PC-9 (cell line): Measurements from ENCODE around the gene EXD2. TPM values are rescaled to one million over a fixed set of nuclear protein-coding genes. Genes with fewer than 3 reads are reported as not detected.

Experiments
- BruUV-seq: library from RNA; stranded (reverse); fragments of 400-500 nt; replicated peaks from 2 replicates; lab custom pipeline; 2021; lab: Mats Ljungman, UMichigan
- CTCF ChIA-PET: fragments of 300-600 bp; sonication (Branson Sonifier 250); formaldehyde crosslinking; loops from one replicate; lab custom pipeline; 2022; ENCODE audit warnings: antibody characterized with exemption; lab: Charles Lee
- POLR2A ChIA-PET: fragments of 300-600 bp; sonication (Branson Sonifier 250); formaldehyde crosslinking; loops from one replicate; lab custom pipeline; 2022; ENCODE audit warnings: antibody characterized with exemption; ENCODE audit not compliant: unreplicated experiment; lab: Charles Lee
- DNase-seq, 2 experiments: peaks; one replicate each; pipeline versions ENCODE4 v3.0.0 to v3.0.0-alpha.2; 2015 to 2022; ENCODE audit warnings: mixed read lengths in 1 of 2
- H2AFZ ChIP-seq: fragments of 200-600 bp; sonication (generic); 2 replicates; pipeline ENCODE4 v1.8.1; 2017; ENCODE audit warnings: antibody characterized with exemption
- H3F3A ChIP-seq: fragments of 200-600 bp; sonication (generic); 2 replicates; pipeline ENCODE4 v1.8.1; 2017; ENCODE audit warnings: antibody characterized with exemption, mild to moderate bottlenecking, low read depth; ENCODE audit not compliant: insufficient read depth
- H3K27ac ChIP-seq: fragments of 200-600 bp; sonication (generic); 2 replicates; pipeline ENCODE4 v1.6.1; 2016; ENCODE audit warnings: mixed run types
- H3K27me3 ChIP-seq: fragments of 200-600 bp; sonication (generic); 2 replicates; pipeline ENCODE4 v1.6.1; 2016; ENCODE audit warnings: low read depth, mixed run types; ENCODE audit not compliant: insufficient read depth
- H3K36me3 ChIP-seq: fragments of 200-600 bp; sonication (generic); 2 replicates; pipeline ENCODE4 v1.6.1; 2016; ENCODE audit warnings: low read depth, mixed run types
- H3K4me1 ChIP-seq: fragments of 200-600 bp; sonication (generic); replicated peaks from 2 replicates; pipeline ENCODE4 v1.6.1; 2016; ENCODE audit warnings: mixed run types; ENCODE audit not compliant: insufficient read depth
- H3K4me2 ChIP-seq: fragments of 200-600 bp; sonication (generic); 2 replicates; pipeline ENCODE4 v1.6.1; 2017; ENCODE audit warnings: mixed run types
- H3K4me3 ChIP-seq: fragments of 200-600 bp; sonication (generic); 2 replicates; pipeline ENCODE4 v1.6.1; 2016; ENCODE audit warnings: mixed run types
- H3K79me2 ChIP-seq: fragments of 200-600 bp; sonication (generic); 2 replicates; pipeline ENCODE4 v1.6.1; 2017; ENCODE audit warnings: low read depth, mixed run types
- H3K9me2 ChIP-seq: fragments of 200-600 bp; sonication (generic); 2 replicates; pipeline ENCODE4 v1.8.1; 2017; ENCODE audit warnings: mild to moderate bottlenecking; ENCODE audit not compliant: insufficient read depth
- H3K9me3 ChIP-seq: fragments of 200-600 bp; sonication (generic); 2 replicates; pipeline ENCODE4 v1.8.1; 2016; ENCODE audit warnings: low read depth; ENCODE audit not compliant: insufficient read depth
- H4K20me1 ChIP-seq: fragments of 200-600 bp; sonication (generic); 2 replicates; pipeline ENCODE4 v1.8.1; 2017; ENCODE audit not compliant: insufficient read depth
- CTCF ChIP-seq: fragments of 200-600 bp; sonication (generic); conservative IDR thresholded peaks from 2 replicates; pipeline ENCODE4 v1.6.1; 2017; ENCODE audit warnings: mixed run types, antibody characterized with exemption, mild to moderate bottlenecking, moderate library complexity
- EZH2 ChIP-seq: fragments of 200-600 bp; sonication (generic); IDR thresholded peaks from 2 replicates; pipeline ENCODE4 v1.8.0; 2017; ENCODE audit warnings: antibody characterized with exemption, low read depth
- intact Hi-C: fragments of 100-400 bp; cut with micrococcal nuclease; formaldehyde crosslinking; loops from one replicate; pipeline ENCODE4 v1.10.0; 2022; ENCODE audit not compliant: unreplicated experiment
- total RNA-seq: library from RNA; stranded (reverse); gene quantifications from 2 replicates; pipeline ENCODE4 v1.2.3, GENCODE V29; 2021

EXD2 gene
- total RNA-seq, 1 experiment from 2014 or later: 21.4 TPM

DNA sequence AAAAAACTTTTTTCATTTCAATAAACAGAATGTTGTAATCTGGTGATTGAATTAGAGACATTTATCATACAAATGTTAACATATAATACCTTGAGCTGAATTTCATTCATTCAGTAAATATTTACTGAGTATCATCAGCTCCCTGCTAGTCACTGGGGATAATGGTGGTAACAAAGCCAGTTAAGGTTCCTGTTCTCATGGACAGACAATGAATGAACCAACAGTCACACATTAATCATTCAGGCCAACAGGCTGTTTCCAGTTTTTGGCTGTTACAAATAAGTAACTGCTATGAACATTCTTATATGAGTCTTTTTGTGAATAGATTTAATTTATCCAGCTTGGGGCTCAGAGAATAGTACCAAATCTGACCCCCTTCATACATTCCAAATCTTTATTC, 13.5 kb downstream of the EXD2 start:
- TF ChIP-seq CTCF: no peak
- no peak for TF ChIP-seq EZH2
- Histone ChIP-seq H2AFZ (no peak overlapping the region), H3F3A (no peaks in the 10 kb centered on the region), H4K20me1 (no peaks in the 10 kb centered on the region), H3K4me2 (no peak overlapping the region), H3K79me2 (no peaks in the 10 kb centered on the region), H3K27me3 (no peaks in the 10 kb centered on the region), H3K4me1 (no peaks in the 10 kb centered on the region), H3K9me3 (no peaks in the 10 kb centered on the region), H3K9me2 (no peaks in the 10 kb centered on the region), H3K36me3 (no peaks in the 10 kb centered on the region), H3K4me3 (no peak overlapping the region), H3K27ac (no peak overlapping the region)
- intact Hi-C loops: no loop called here
- no peak for DNase-seq
- ChIA-PET POLR2A (no interaction called here), CTCF (interaction anchor here (0.6 kb wide), 1 partner anchor 28 kb away, joined by 4 read pairs; no protein-coding TSS in a partner anchor)
- no TSS peak for BruUV-seq

- H3K27me3 ChIP-seq: no peaks in the 10 kb centered on the region
- H3K9me2 ChIP-seq: no peaks in the 10 kb centered on the region
- H3K79me2 ChIP-seq: no peaks in the 10 kb centered on the region
- H3K9me3 ChIP-seq: no peaks in the 10 kb centered on the region
- BruUV-seq: no TSS peak
- no peak overlapping the region for H3K4me2 ChIP-seq
- DNase-seq: no peak
- H3K4me3 ChIP-seq: no peak overlapping the region
- H3K4me1 ChIP-seq: no peaks in the 10 kb centered on the region
- TF ChIP-seq EZH2 (no peak), CTCF (no peak)
- H3K27ac ChIP-seq: no peak overlapping the region
- no peak overlapping the region for H2AFZ ChIP-seq
- no peaks in the 10 kb centered on the region for H3F3A ChIP-seq
- no peaks in the 10 kb centered on the region for H4K20me1 ChIP-seq
- CTCF ChIA-PET: interaction anchor here (0.7 kb wide), 1 partner anchor 182 kb away, joined by 7 read pairs; no protein-coding TSS in a partner anchor
- POLR2A ChIA-PET: no interaction called here
- no peaks in the 10 kb centered on the region for H3K36me3 ChIP-seq
- intact Hi-C loops: no loop called here
These were observed 16.2 kb downstream of the EXD2 start for GRCh38 chr14:69207435-69208041.

- no peak for DNase-seq
- intact Hi-C loops: no loop called here
- Histone ChIP-seq H3K36me3 (no peaks in the 10 kb centered on the region), H3K9me3 (no peaks in the 10 kb centered on the region), H2AFZ (no peak overlapping the region), H3K9me2 (no peaks in the 10 kb centered on the region), H4K20me1 (no peaks in the 10 kb centered on the region), H3F3A (no peaks in the 10 kb centered on the region), H3K4me3 (no peak overlapping the region), H3K27ac (no peak overlapping the region), H3K4me1 (no peaks in the 10 kb centered on the region), H3K79me2 (no peaks in the 10 kb centered on the region), H3K27me3 (no peaks in the 10 kb centered on the region), H3K4me2 (no peak overlapping the region)
- BruUV-seq: no TSS peak
- ChIA-PET CTCF (no interaction called here), POLR2A (no interaction called here)
- TF ChIP-seq CTCF (no peak), EZH2 (no peak)
These were observed 17.4 kb downstream of the EXD2 start for GRCh38 chr14:69208666-69209065.
